ENCODE results near the gene AHRR. TPM values are rescaled to one million over a fixed set of nuclear protein-coding genes. Genes with fewer than 3 reads are reported as not detected.
"Not testable (repeated sequence)": the region's sequence is repeated elsewhere in the genome, so short reads cannot be mapped to it uniquely, and the experiment has no call there.

AHRR gene
- total and polyA plus RNA-seq, 12 donors: 0.07 to 1.2 (median 0.33) TPM; not detected in 2

DNA sequence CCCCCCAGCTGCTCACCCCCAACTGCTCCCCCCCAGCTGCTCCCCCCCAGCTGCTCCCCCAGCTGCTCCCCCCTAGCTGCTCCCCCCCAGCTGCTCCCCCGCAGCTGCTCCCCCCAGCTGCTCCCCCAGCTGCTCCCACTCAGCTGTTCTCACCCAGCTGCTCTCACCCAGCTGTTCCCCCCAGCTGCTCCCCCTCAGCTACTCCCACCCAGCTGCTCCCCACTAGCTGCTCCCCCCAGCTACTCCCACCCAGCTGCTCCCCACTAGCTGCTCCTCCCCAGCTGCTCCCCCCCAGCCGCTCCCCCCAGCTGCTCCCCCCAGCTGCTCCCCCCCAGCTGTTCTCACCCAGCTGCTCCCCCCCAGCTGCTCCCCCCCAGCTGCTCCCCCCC lies 22.8 kb upstream of the AHRR start:
- no peak overlapping the region for H3K27ac ChIP-seq
- H3K9me3 ChIP-seq: no peaks in the 10 kb centered on the region
- TF ChIP-seq, protein P1, sequence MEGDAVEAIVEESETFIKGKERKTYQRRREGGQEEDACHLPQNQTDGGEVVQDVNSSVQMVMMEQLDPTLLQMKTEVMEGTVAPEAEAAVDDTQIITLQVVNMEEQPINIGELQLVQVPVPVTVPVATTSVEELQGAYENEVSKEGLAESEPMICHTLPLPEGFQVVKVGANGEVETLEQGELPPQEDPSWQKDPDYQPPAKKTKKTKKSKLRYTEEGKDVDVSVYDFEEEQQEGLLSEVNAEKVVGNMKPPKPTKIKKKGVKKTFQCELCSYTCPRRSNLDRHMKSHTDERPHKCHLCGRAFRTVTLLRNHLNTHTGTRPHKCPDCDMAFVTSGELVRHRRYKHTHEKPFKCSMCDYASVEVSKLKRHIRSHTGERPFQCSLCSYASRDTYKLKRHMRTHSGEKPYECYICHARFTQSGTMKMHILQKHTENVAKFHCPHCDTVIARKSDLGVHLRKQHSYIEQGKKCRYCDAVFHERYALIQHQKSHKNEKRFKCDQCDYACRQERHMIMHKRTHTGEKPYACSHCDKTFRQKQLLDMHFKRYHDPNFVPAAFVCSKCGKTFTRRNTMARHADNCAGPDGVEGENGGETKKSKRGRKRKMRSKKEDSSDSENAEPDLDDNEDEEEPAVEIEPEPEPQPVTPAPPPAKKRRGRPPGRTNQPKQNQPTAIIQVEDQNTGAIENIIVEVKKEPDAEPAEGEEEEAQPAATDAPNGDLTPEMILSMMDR (IDR thresholded peaks at IDR 0.05): no peak
- H3K27me3 ChIP-seq: no peaks in the 10 kb centered on the region
- H3K36me3 ChIP-seq: peaks cover 0 to 8% (median 0%) of the 10 kb centered on the region in 9 donors
- H3K4me1 ChIP-seq: no peaks in the 10 kb centered on the region
- no peak overlapping the region for H3K4me3 ChIP-seq
- WGBS, 2 donors: 100% methylated on average over 1 of the region's 2 CpGs; no CpG with 5 or more reads in 1 of the 2 donors
- ATAC-seq (no peak), DNase-seq (no peak)
- intact Hi-C loops (cut with DNase I): no loop called here

DNA sequence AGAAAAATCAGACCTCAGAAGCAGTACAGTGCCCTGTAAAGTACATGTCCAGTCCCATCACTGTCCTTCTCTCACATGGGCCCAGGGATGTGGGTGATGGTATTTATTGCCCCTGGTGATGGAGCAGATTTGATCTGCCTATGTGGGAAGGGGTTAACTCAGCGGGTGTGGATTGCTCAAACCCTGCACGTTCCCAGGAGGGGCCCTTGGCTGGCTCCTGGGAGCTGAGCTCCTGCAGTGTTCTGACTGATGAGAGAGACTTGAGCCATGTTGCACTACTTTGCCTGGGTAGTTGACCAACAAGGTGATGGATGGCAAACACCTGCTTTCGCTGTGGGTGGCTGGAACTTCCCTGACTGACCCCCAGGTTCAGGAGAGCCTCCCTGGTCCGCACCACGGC lies 21.6 kb upstream of the AHRR start:
- not testable (repeated sequence) for H3K27me3 ChIP-seq

DNA sequence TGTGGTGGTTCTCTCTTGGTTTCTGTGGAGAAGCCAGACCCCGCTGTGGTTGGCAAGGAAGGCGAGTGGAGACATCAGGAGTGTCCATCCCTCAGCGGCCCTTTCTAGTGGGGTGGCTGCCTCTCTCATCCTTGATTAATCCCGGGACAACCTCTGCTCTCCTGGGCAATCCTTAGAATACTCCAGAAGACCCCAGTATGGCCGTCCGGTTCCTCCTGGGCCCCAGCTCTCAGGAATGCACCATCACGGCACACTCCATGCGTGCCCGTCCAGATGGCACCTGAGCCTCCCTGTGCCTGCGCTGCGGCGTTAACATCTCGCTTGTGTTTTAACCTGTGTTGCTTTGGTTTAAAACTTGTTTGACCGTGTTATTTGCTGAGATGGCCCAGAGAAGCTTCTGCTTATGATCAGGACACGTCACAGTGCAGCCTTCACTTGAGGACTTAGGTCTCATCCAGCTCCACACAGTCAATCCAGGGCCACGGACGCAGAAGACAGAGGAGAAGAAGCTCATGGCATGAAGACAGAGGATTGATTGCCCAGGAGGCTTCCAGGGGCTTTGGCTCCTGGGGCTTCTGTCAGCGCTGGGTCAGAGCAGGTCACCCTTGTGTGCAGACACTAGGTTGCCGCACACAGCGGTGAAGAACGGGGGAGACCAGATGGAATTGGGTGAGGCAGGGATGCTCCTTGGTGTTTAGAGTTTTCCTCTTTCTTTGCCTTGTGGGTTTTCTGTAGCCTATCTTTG lies 20.7 kb upstream of the AHRR start:
- WGBS, 2 donors: 90 to 91% methylated on average over 21 of the region's 21 CpGs
- H3K27ac ChIP-seq; H3K9me3 ChIP-seq; ATAC-seq; H3K4me3 ChIP-seq; H3K4me1 ChIP-seq; H3K36me3 ChIP-seq; H3K27me3 ChIP-seq; DNase-seq; intact Hi-C loops (cut with DNase I): not testable (repeated sequence)

More for the DNA sequence above, 21.6 kb upstream of the AHRR start:
- H3K9me3 ChIP-seq; DNase-seq; H3K4me3 ChIP-seq; H3K36me3 ChIP-seq; H3K27ac ChIP-seq; intact Hi-C loops (cut with DNase I); H3K4me1 ChIP-seq: not testable (repeated sequence)
- WGBS, 2 donors: 65 to 77% methylated on average over 3 to 5 of the region's 5 CpGs
- peak in 2 of 8 donors; percentile 52 to 63 for ATAC-seq

DNA sequence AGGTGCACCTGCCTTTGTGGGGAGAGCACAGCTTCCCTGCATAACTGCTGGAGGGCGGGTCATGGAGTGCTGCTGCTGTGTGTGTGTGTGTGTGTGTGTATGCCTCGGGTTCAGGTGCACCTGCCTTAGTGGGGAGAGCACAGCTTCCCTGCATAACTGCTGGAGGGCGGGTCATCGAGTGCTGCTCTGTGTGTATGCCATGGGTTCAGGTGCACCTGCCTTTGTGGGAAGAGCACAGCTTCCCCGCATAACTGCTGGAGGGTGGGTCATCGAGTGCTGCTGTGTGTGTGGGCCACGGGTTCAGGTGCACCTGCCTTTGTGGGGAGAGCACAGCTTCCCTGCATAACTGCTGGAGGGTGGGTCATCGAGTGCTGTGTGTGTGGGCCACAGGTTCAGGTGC lies 19.1 kb upstream of the AHRR start:
- 87 to 94% methylated on average over 8 of the region's 8 CpGs for WGBS, 2 donors
- H3K27ac ChIP-seq; ATAC-seq; H3K4me3 ChIP-seq; intact Hi-C loops (cut with DNase I); H3K9me3 ChIP-seq; DNase-seq; H3K4me1 ChIP-seq; H3K27me3 ChIP-seq: not testable (repeated sequence)
- peaks cover 0 to 25% (median 6%) of the 10 kb centered on the region in 9 donors for H3K36me3 ChIP-seq

DNA sequence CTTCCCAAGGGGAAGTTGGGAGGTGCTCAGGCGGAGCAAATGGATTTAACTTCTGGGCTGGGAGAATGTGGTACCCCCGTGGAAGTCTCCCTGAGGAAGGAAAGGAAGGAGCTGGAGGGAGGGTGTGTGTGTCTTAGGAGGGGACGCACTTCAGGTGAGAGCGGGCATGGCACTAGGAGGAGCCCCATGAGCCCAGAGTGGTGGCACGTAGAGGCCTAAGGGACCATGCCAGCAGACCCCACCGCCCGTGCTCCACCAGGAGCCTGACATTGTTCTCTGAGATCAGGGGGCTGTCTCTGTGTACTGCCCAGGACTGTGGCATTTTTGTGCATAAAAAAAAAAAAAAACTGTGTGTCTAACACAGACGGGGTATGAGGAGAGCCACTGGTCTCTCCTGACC lies 18.5 kb upstream of the AHRR start:
- intact Hi-C loops (cut with DNase I): no loop called here
- DNase-seq: no peak
- no peak for ATAC-seq
- no peak overlapping the region for H3K27ac ChIP-seq
- peaks cover 0 to 5% (median 2%) of the 10 kb centered on the region in 9 donors for H3K4me1 ChIP-seq
- H3K9me3 ChIP-seq: no peaks in the 10 kb centered on the region
- H3K4me3 ChIP-seq: no peak overlapping the region
- no peaks in the 10 kb centered on the region for H3K27me3 ChIP-seq
- TF ChIP-seq, protein P1 (IDR thresholded peaks at IDR 0.05): no peak
- WGBS, 2 donors: 77 to 81% methylated on average over 8 of the region's 8 CpGs
- H3K36me3 ChIP-seq: peaks cover 0 to 31% (median 6%) of the 10 kb centered on the region in 9 donors

DNA sequence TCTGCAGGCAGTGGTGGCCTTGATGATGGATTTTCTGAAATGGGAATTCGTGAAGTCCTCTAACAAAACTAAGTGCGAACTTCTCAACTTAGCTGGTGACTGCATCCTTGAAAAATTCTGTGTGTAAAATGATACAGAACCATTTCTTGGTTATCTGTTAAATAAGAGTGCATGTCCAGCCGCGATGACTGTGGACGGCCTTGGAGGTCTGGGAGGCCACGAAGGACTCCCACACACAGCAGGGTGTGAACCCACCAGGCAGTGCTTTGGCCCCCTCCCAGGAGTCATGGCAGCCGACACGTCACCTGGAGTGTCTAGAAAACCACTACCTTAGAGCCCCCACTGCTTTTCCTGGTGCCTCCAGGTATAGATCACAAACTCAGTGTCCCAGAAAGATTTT lies 17.8 kb upstream of the AHRR start:
- ATAC-seq; DNase-seq; H3K27ac ChIP-seq; H3K27me3 ChIP-seq; intact Hi-C loops (cut with DNase I); H3K4me3 ChIP-seq; H3K9me3 ChIP-seq: not testable (repeated sequence)
- peaks cover 0 to 11% (median 6%) of the 10 kb centered on the region in 9 donors for H3K4me1 ChIP-seq
- H3K36me3 ChIP-seq: peaks cover 0 to 38% (median 6%) of the 10 kb centered on the region in 9 donors
- WGBS, 2 donors: 82 to 83% methylated on average over 8 of the region's 8 CpGs

All from heart right ventricle (tissue), 16 donors.